Neural progenitor cell (in vitro differentiated cells): ENCODE results near the gene ARHGAP31. TPM values are rescaled to one million over a fixed set of nuclear protein-coding genes. Genes with fewer than 3 reads are reported as not detected.
A peak's percentile ranks its signal among the peaks of the same experiment; 100 is the strongest.

ENCODE experiments used
- DNase-seq: peaks from one replicate; pipeline ENCODE4 v3.0.0-alpha.2; 2016; ENCODE audit warnings: low spot score
- H2AFZ ChIP-seq: fragments of 200-600 bp; sonication (generic); replicated peaks from 2 replicates; pipeline ENCODE4 v1.6.1; 2016; ENCODE audit warnings: antibody characterized with exemption
- H3F3A ChIP-seq: fragments of 200-600 bp; sonication (generic); 2 replicates; pipeline ENCODE4 v1.6.1; 2016; ENCODE audit warnings: antibody characterized with exemption, low read depth
- H3K27ac ChIP-seq: fragments of 200-600 bp; sonication (generic); 2 replicates; pipeline ENCODE4 v1.5.1; 2016; ENCODE audit warnings: mild to moderate bottlenecking
- H3K27me3 ChIP-seq: fragments of 200-600 bp; sonication (generic); 2 replicates; pipeline ENCODE4 v1.6.1; 2016; ENCODE audit warnings: mild to moderate bottlenecking, moderate library complexity
- H3K36me3 ChIP-seq: fragments of 200-600 bp; sonication (generic); 2 replicates; pipeline ENCODE4 v1.5.1; 2016
- H3K4me1 ChIP-seq: fragments of 200-600 bp; sonication (generic); 2 replicates; pipeline ENCODE4 v1.6.1; 2016; ENCODE audit warnings: mixed run types
- H3K4me2 ChIP-seq: fragments of 200-600 bp; sonication (generic); 2 replicates; pipeline ENCODE4 v1.6.1; 2016
- H3K4me3 ChIP-seq: fragments of 200-600 bp; sonication (generic); 2 replicates; pipeline ENCODE4 v1.5.1; 2016
- H3K79me2 ChIP-seq: fragments of 200-600 bp; sonication (generic); 2 replicates; pipeline ENCODE4 v1.6.1; 2016; ENCODE audit warnings: low read depth
- H3K9ac ChIP-seq: fragments of 200-600 bp; sonication (generic); 2 replicates; pipeline ENCODE4 v1.6.1; 2016
- H3K9me3 ChIP-seq: fragments of 200-600 bp; sonication (generic); 2 replicates; pipeline ENCODE4 v1.5.1; 2016; ENCODE audit warnings: low read depth
- H4K20me1 ChIP-seq: fragments of 200-600 bp; sonication (generic); 2 replicates; pipeline ENCODE4 v1.6.1; 2016; ENCODE audit warnings: low read depth
- H3K27ac Mint-ChIP-seq: 3 replicates; pipeline ENCODE4 v1.8.0; 2021; ENCODE audit warnings: mixed read lengths
- H3K27me3 Mint-ChIP-seq: 2 replicates; pipeline ENCODE4 v1.8.0; 2022; ENCODE audit warnings: low read depth, mild to moderate bottlenecking, inconsistent platforms, moderate library complexity, mixed read lengths; ENCODE audit not compliant: insufficient read depth
- H3K36me3 Mint-ChIP-seq: 3 replicates; pipeline ENCODE4 v1.8.0; 2021; ENCODE audit warnings: mixed read lengths
- H3K4me1 Mint-ChIP-seq: 3 replicates; pipeline ENCODE4 v1.8.0; 2021; ENCODE audit warnings: mixed read lengths
- H3K4me3 Mint-ChIP-seq: 3 replicates; pipeline ENCODE4 v1.8.0; 2021; ENCODE audit warnings: mild to moderate bottlenecking, moderate library complexity, mixed read lengths
- H3K9me3 Mint-ChIP-seq: 3 replicates; pipeline ENCODE4 v1.8.0; 2020; ENCODE audit warnings: mixed read lengths
- CTCF ChIP-seq: fragments of 200-600 bp; sonication (generic); IDR thresholded peaks from 2 replicates; pipeline ENCODE4 v1.5.1; 2017; ENCODE audit warnings: antibody characterized with exemption, mild to moderate bottlenecking
- EZH2 ChIP-seq: fragments of 200-600 bp; sonication (generic); IDR thresholded peaks from 2 replicates; pipeline ENCODE4 v1.6.1; 2017; ENCODE audit warnings: antibody characterized with exemption, mild to moderate bottlenecking, moderate library complexity
- EZH2phosphoT487 ChIP-seq: fragments of 200-600 bp; sonication (generic); IDR thresholded peaks from 2 replicates; pipeline ENCODE4 v1.6.1; 2017; ENCODE audit warnings: antibody characterized with exemption
- total RNA-seq: library from RNA; depleted of rRNA; stranded (reverse); fragments of >200 nt; gene quantifications from 2 replicates; pipeline ENCODE4 v1.2.3, GENCODE V29; 2015; ENCODE audit warnings: low replicate concordance

ARHGAP31 gene
- total RNA-seq, 1 donor from 2014 or later, result 0.13 TPM

- H3K4me3 Mint-ChIP-seq, result peak overlapping the region; percentile 65
- no peaks in the 10 kb centered on the region for H3K9me3 ChIP-seq
- H3K36me3 ChIP-seq, result no peaks in the 10 kb centered on the region
- H3K4me3 ChIP-seq, result peak overlapping the region; percentile 41
- H3K9me3 Mint-ChIP-seq, result peaks cover 4% of the 10 kb centered on the region
- no peaks in the 10 kb centered on the region for H4K20me1 ChIP-seq
- peaks cover 7% of the 10 kb centered on the region for H3K27me3 Mint-ChIP-seq
- H3K4me1 Mint-ChIP-seq, result peaks cover 61% of the 10 kb centered on the region
- peaks cover 7% of the 10 kb centered on the region for H3K36me3 Mint-ChIP-seq
- no peak overlapping the region for H2AFZ ChIP-seq
- peaks cover 79% of the 10 kb centered on the region for H3K4me1 ChIP-seq
- H3K27ac ChIP-seq, result peak overlapping the region; percentile 100
- DNase-seq, result peak; percentile 92
- peak overlapping the region; percentile 93 for H3K4me2 ChIP-seq
- H3K27me3 ChIP-seq, result no peaks in the 10 kb centered on the region
- peak overlapping the region; percentile 99 for H3K27ac Mint-ChIP-seq
- H3F3A ChIP-seq, result peaks cover 69% of the 10 kb centered on the region
- no peaks in the 10 kb centered on the region for H3K79me2 ChIP-seq
- TF ChIP-seq CTCF (no peak), EZH2 (peak; percentile 11)
- no peak overlapping the region for H3K9ac ChIP-seq
These were observed 55.3 kb downstream of the ARHGAP31 start for GRCh38 chr3:119349354-119350041.

GRCh38 chr3:119350114-119350513 lies 55.9 kb downstream of the ARHGAP31 start:
- peaks cover 79% of the 10 kb centered on the region for H3K4me1 ChIP-seq
- no peak overlapping the region for H3K9ac ChIP-seq
- no peaks in the 10 kb centered on the region for H3K79me2 ChIP-seq
- H3K36me3 ChIP-seq, result no peaks in the 10 kb centered on the region
- peak overlapping the region; percentile 100 for H3K27ac ChIP-seq
- TF ChIP-seq EZH2phosphoT487 (no peak), EZH2 (peak; percentile 3), CTCF (no peak)
- no peaks in the 10 kb centered on the region for H4K20me1 ChIP-seq
- no peaks in the 10 kb centered on the region for H3K9me3 ChIP-seq
- Mint-ChIP-seq H3K27ac (peak overlapping the region; percentile 99), H3K36me3 (peaks cover 7% of the 10 kb centered on the region), H3K27me3 (peaks cover 9% of the 10 kb centered on the region), H3K4me3 (peak overlapping the region; percentile 65), H3K9me3 (peaks cover 4% of the 10 kb centered on the region), H3K4me1 (peaks cover 61% of the 10 kb centered on the region)
- H3K27me3 ChIP-seq, result no peaks in the 10 kb centered on the region
- peak overlapping the region; percentile 41 for H3K4me3 ChIP-seq
- peaks cover 69% of the 10 kb centered on the region for H3F3A ChIP-seq
- peak; percentile 87 for DNase-seq
- no peak overlapping the region for H2AFZ ChIP-seq
- peak overlapping the region; percentile 93 for H3K4me2 ChIP-seq

- Histone ChIP-seq H3K9ac (no peak overlapping the region), H3K4me1 (peaks cover 66% of the 10 kb centered on the region), H3K4me2 (peak overlapping the region; percentile 40), H3K27me3 (no peaks in the 10 kb centered on the region), H3F3A (peaks cover 56% of the 10 kb centered on the region), H3K79me2 (no peaks in the 10 kb centered on the region), H3K36me3 (no peaks in the 10 kb centered on the region), H3K4me3 (no peak overlapping the region), H4K20me1 (no peaks in the 10 kb centered on the region), H2AFZ (no peak overlapping the region), H3K9me3 (no peaks in the 10 kb centered on the region), H3K27ac (peak overlapping the region; percentile 100)
- peaks cover 7% of the 10 kb centered on the region for H3K27me3 Mint-ChIP-seq
- H3K27ac Mint-ChIP-seq, result no peak overlapping the region
- H3K4me1 Mint-ChIP-seq, result peaks cover 53% of the 10 kb centered on the region
- no peak overlapping the region for H3K4me3 Mint-ChIP-seq
- no peak for TF ChIP-seq EZH2
- TF ChIP-seq CTCF, result no peak
- no peak for TF ChIP-seq EZH2phosphoT487
- peaks cover 7% of the 10 kb centered on the region for H3K36me3 Mint-ChIP-seq
- peaks cover 4% of the 10 kb centered on the region for H3K9me3 Mint-ChIP-seq
- no peak for DNase-seq
These were observed 57.4 kb downstream of the ARHGAP31 start for GRCh38 chr3:119351581-119351980.
